ENCODE measurements around the gene DNMT3A.
A peak's percentile ranks its signal among the peaks of the same experiment; 100 is the strongest.

The DNMT3A gene

GRCh38 chr2:25343187-25343825 lies 1.6 kb upstream of the DNMT3A start:
- no peak for DNase-seq (ENCODE audit: low spot score)

GRCh38 chr2:25342372-25343186 lies 854 bp upstream of the DNMT3A start:
- DNase-seq (ENCODE audit: low spot score) = peak; percentile 87

- DNase-seq (ENCODE audit: low spot score) = peak; percentile 32
Measured at GRCh38 chr2:25341011-25341727, 556 bp downstream of the DNMT3A start.

- DNase-seq (ENCODE audit: low spot score) = no peak
Measured at GRCh38 chr2:25340181-25340921, 1.4 kb downstream of the DNMT3A start.

GRCh38 chr2:25339791-25340180 lies 1.9 kb downstream of the DNMT3A start:
- no peak for DNase-seq (ENCODE audit: low spot score)

- no peak for DNase-seq (ENCODE audit: low spot score)
Measured at GRCh38 chr2:25339211-25339674, 2.5 kb downstream of the DNMT3A start.

GRCh38 chr2:25338401-25338800 lies 3.3 kb downstream of the DNMT3A start:
- no peak for DNase-seq (ENCODE audit: low spot score)

GRCh38 chr2:25337891-25338290 lies 3.8 kb downstream of the DNMT3A start:
- no peak for DNase-seq (ENCODE audit: low spot score)

GRCh38 chr2:25337276-25337675 lies 4.4 kb downstream of the DNMT3A start:
- peak; percentile 30 for DNase-seq (ENCODE audit: low spot score)

GRCh38 chr2:25336383-25336841 lies 5.3 kb downstream of the DNMT3A start:
- no peak for DNase-seq (ENCODE audit: low spot score)

GRCh38 chr2:25335971-25336370 lies 5.8 kb downstream of the DNMT3A start:
- DNase-seq (ENCODE audit: low spot score) = no peak

GRCh38 chr2:25335204-25335603 lies 6.5 kb downstream of the DNMT3A start:
- no peak for DNase-seq (ENCODE audit: low spot score)

- DNase-seq (ENCODE audit: low spot score) = no peak
Measured at GRCh38 chr2:25334482-25334881, 7.2 kb downstream of the DNMT3A start.

- DNase-seq (ENCODE audit: low spot score) = no peak
Measured at GRCh38 chr2:25333981-25334380, 7.7 kb downstream of the DNMT3A start.

GRCh38 chr2:25332571-25332970 lies 9.2 kb downstream of the DNMT3A start:
- no peak for DNase-seq (ENCODE audit: low spot score)

GRCh38 chr2:25331686-25332365 lies 9.9 kb downstream of the DNMT3A start:
- no peak for DNase-seq (ENCODE audit: low spot score)

GRCh38 chr2:25330937-25331336 lies 10.8 kb downstream of the DNMT3A start:
- DNase-seq (ENCODE audit: low spot score) = no peak

GRCh38 chr2:25330273-25330672 lies 11.5 kb downstream of the DNMT3A start:
- DNase-seq (ENCODE audit: low spot score) = no peak

GRCh38 chr2:25328152-25329085 lies 13.3 kb downstream of the DNMT3A start:
- no peak for DNase-seq (ENCODE audit: low spot score)

GRCh38 chr2:25326326-25327013 lies 15.3 kb downstream of the DNMT3A start:
- no peak for DNase-seq (ENCODE audit: low spot score)

Measured in NAMALWA (cell line).